Large intestine (tissue), 12 donors: ENCODE data around the gene CYBRD1. TPM values are rescaled to one million over a fixed set of nuclear protein-coding genes. Genes with fewer than 3 reads are reported as not detected.

Experiments
- DNase-seq, 2 donors: peaks; one replicate each; pipeline versions ENCODE4 v3.0.0 to v3.0.0-alpha.2; 2013
- H3K27ac ChIP-seq: one replicate; pipeline ENCODE4 v1.5.1; 2013; ENCODE audit warnings: low read length
- H3K27me3 ChIP-seq: 2 replicates; pipeline ENCODE4 v1.6.1; 2013; ENCODE audit warnings: low read length; ENCODE audit not compliant: control insufficient read depth, insufficient read depth
- H3K36me3 ChIP-seq: 2 replicates; pipeline ENCODE4 v1.6.1; 2013; ENCODE audit warnings: low read length; ENCODE audit not compliant: control insufficient read depth, insufficient read depth
- H3K4me1 ChIP-seq: one replicate; pipeline ENCODE4 v1.6.1; 2013; ENCODE audit warnings: low read length; ENCODE audit not compliant: control insufficient read depth, insufficient read depth
- H3K4me3 ChIP-seq: one replicate; pipeline ENCODE4 v1.5.1; 2013; ENCODE audit warnings: low read length
- H3K9me3 ChIP-seq: one replicate; pipeline ENCODE4 v1.6.1; 2013; ENCODE audit warnings: mild to moderate bottlenecking, low read depth, low read length, moderate library complexity; ENCODE audit not compliant: control insufficient read depth
- WGBS: methylation state at CpG from one replicate; pipeline ENCODE4 v1.1.5; 2013; ENCODE audit warnings: low lambda C conversion rate; ENCODE audit not compliant: insufficient coverage; 5-methylcytosine and 5-hydroxymethylcytosine counted together
- long read RNA-seq, 11 donors: transcript quantifications; one replicate each; lab custom pipeline, GENCODE V29; 2026
- polyA plus RNA-seq: library from polyadenylated mRNA; unstranded; fragments of 120-200 nt; gene quantifications from one replicate; pipeline ENCODE4 v1.2.1, GENCODE V29; 2013

Gene CYBRD1
- 25.5 TPM for polyA plus RNA-seq
- long read RNA-seq, donor 1, full-length matches to known transcripts: 5 of 5 reads
- long read RNA-seq, donor 1, partial matches to known transcripts: 0 of 5 reads
- long read RNA-seq, donor 1, other reads (novel, unspliced or antisense): 0 of 5 reads
- long read RNA-seq, donor 2, full-length matches to known transcripts: 7 of 7 reads
- long read RNA-seq, donor 2, partial matches to known transcripts: 0 of 7 reads
- long read RNA-seq, donor 2, other reads (novel, unspliced or antisense): 0 of 7 reads
- long read RNA-seq, donor 3: 0 reads
- long read RNA-seq, donor 4: 0 reads
- long read RNA-seq, donor 5, full-length matches to known transcripts: 11 of 11 reads
- long read RNA-seq, donor 5, partial matches to known transcripts: 0 of 11 reads
- long read RNA-seq, donor 5, other reads (novel, unspliced or antisense): 0 of 11 reads
- long read RNA-seq, donor 6, full-length matches to known transcripts: 9 of 9 reads
- long read RNA-seq, donor 6, partial matches to known transcripts: 0 of 9 reads
- long read RNA-seq, donor 6, other reads (novel, unspliced or antisense): 0 of 9 reads
- long read RNA-seq, donor 7, full-length matches to known transcripts: 6 of 6 reads
- long read RNA-seq, donor 7, partial matches to known transcripts: 0 of 6 reads
- long read RNA-seq, donor 7, other reads (novel, unspliced or antisense): 0 of 6 reads
- long read RNA-seq, donor 8, full-length matches to known transcripts: 7 of 7 reads
- long read RNA-seq, donor 8, partial matches to known transcripts: 0 of 7 reads
- long read RNA-seq, donor 8, other reads (novel, unspliced or antisense): 0 of 7 reads
- long read RNA-seq, donor 9, full-length matches to known transcripts: 10 of 10 reads
- long read RNA-seq, donor 9, partial matches to known transcripts: 0 of 10 reads
- long read RNA-seq, donor 9, other reads (novel, unspliced or antisense): 0 of 10 reads
- long read RNA-seq, donor 10, full-length matches to known transcripts: 9 of 9 reads
- long read RNA-seq, donor 10, partial matches to known transcripts: 0 of 9 reads
- long read RNA-seq, donor 10, other reads (novel, unspliced or antisense): 0 of 9 reads
- long read RNA-seq, donor 11, full-length matches to known transcripts: 9 of 9 reads
- long read RNA-seq, donor 11, partial matches to known transcripts: 0 of 9 reads
- long read RNA-seq, donor 11, other reads (novel, unspliced or antisense): 0 of 9 reads

- DNase-seq: peak; percentile 23 to 57
- peak within 1 kb of the TSS; percentile 69 for H3K4me3 ChIP-seq
- H3K36me3 ChIP-seq: no peaks in the 10 kb centered on the region
- H3K27me3 ChIP-seq: peaks cover 55% of the 10 kb centered on the region
- H3K27ac ChIP-seq: peak within 1 kb of the TSS; percentile 62
- no peaks in the 10 kb centered on the region for H3K9me3 ChIP-seq
- peaks cover 14% of the 10 kb centered on the region for H3K4me1 ChIP-seq
- WGBS: no CpG with 5 or more reads among the region's 45 CpGs
These were observed at the start of gene CYBRD1 for GRCh38 chr2:171522052-171522787. CYBRD1 (plus strand) TSS chr2:171522474; CDS start chr2:171522546, 72 bp downstream.

- H3K4me1 ChIP-seq: no peaks in the 10 kb centered on the region
- no peaks in the 10 kb centered on the region for H3K27me3 ChIP-seq
- no peak for DNase-seq
- H3K9me3 ChIP-seq: no peaks in the 10 kb centered on the region
- WGBS: 60% methylated on average over 1 of the region's 1 CpG
- peaks cover 21% of the 10 kb centered on the region for H3K36me3 ChIP-seq
- H3K4me3 ChIP-seq: no peak overlapping the region
- no peak overlapping the region for H3K27ac ChIP-seq
These were observed 46.3 kb upstream of the CYBRD1 start for GRCh38 chr2:171475979-171476378.

GRCh38 chr2:171478345-171478744 is 43.9 kb upstream of the CYBRD1 start:
- no peak overlapping the region for H3K4me3 ChIP-seq
- H3K9me3 ChIP-seq: no peaks in the 10 kb centered on the region
- no peak overlapping the region for H3K27ac ChIP-seq
- H3K36me3 ChIP-seq: peaks cover 20% of the 10 kb centered on the region
- no CpG with 5 or more reads among the region's 1 CpG for WGBS
- H3K4me1 ChIP-seq: no peaks in the 10 kb centered on the region
- no peaks in the 10 kb centered on the region for H3K27me3 ChIP-seq
- DNase-seq: peak in 1 of 2 donors; percentile 19

- no peak for DNase-seq
- Histone ChIP-seq H3K4me1 (no peaks in the 10 kb centered on the region), H3K36me3 (peaks cover 15% of the 10 kb centered on the region), H3K9me3 (no peaks in the 10 kb centered on the region), H3K27ac (no peak overlapping the region), H3K4me3 (no peak overlapping the region), H3K27me3 (no peaks in the 10 kb centered on the region)
- WGBS: 100% methylated on average over 2 of the region's 3 CpGs
These were observed 43.0 kb upstream of the CYBRD1 start for GRCh38 chr2:171479154-171479814.

- Histone ChIP-seq H3K27ac (no peak overlapping the region), H3K36me3 (peaks cover 8% of the 10 kb centered on the region), H3K27me3 (no peaks in the 10 kb centered on the region), H3K4me3 (no peak overlapping the region), H3K9me3 (no peaks in the 10 kb centered on the region), H3K4me1 (no peaks in the 10 kb centered on the region)
- DNase-seq: no peak
- WGBS: no CpG with 5 or more reads among the region's 1 CpG
These were observed 41.4 kb upstream of the CYBRD1 start for GRCh38 chr2:171480908-171481307.

- Histone ChIP-seq H3K4me3 (no peak overlapping the region), H3K9me3 (no peaks in the 10 kb centered on the region), H3K27ac (no peak overlapping the region), H3K27me3 (no peaks in the 10 kb centered on the region), H3K36me3 (peaks cover 8% of the 10 kb centered on the region), H3K4me1 (no peaks in the 10 kb centered on the region)
- DNase-seq: no peak
These were observed 40.0 kb upstream of the CYBRD1 start for GRCh38 chr2:171482308-171482707.

GRCh38 chr2:171482877-171483276 is 39.4 kb upstream of the CYBRD1 start:
- no peaks in the 10 kb centered on the region for H3K4me1 ChIP-seq
- DNase-seq: no peak
- H3K36me3 ChIP-seq: peaks cover 5% of the 10 kb centered on the region
- H3K4me3 ChIP-seq: no peak overlapping the region
- H3K9me3 ChIP-seq: no peaks in the 10 kb centered on the region
- no peaks in the 10 kb centered on the region for H3K27me3 ChIP-seq
- no CpG with 5 or more reads among the region's 3 CpGs for WGBS
- no peak overlapping the region for H3K27ac ChIP-seq

- peaks cover 5% of the 10 kb centered on the region for H3K36me3 ChIP-seq
These were observed 38.5 kb upstream of the CYBRD1 start for GRCh38 chr2:171483793-171484192.

GRCh38 chr2:171485116-171485515 is 37.2 kb upstream of the CYBRD1 start:
- no CpG with 5 or more reads among the region's 1 CpG for WGBS
- Histone ChIP-seq H3K27ac (no peak overlapping the region), H3K36me3 (peaks cover 3% of the 10 kb centered on the region), H3K4me1 (no peaks in the 10 kb centered on the region), H3K27me3 (no peaks in the 10 kb centered on the region), H3K9me3 (peaks cover 8% of the 10 kb centered on the region), H3K4me3 (no peak overlapping the region)
- no peak for DNase-seq

More at GRCh38 chr2:171483793-171484192, 38.5 kb upstream of the CYBRD1 start:
- H3K27ac ChIP-seq: no peak overlapping the region
- no peaks in the 10 kb centered on the region for H3K27me3 ChIP-seq
- WGBS: no CpG with 5 or more reads among the region's 2 CpGs
- no peak for DNase-seq
- no peaks in the 10 kb centered on the region for H3K9me3 ChIP-seq
- no peak overlapping the region for H3K4me3 ChIP-seq
- H3K4me1 ChIP-seq: no peaks in the 10 kb centered on the region
